ENCODE data around the gene NTRK3.

The NTRK3 gene

DNA sequence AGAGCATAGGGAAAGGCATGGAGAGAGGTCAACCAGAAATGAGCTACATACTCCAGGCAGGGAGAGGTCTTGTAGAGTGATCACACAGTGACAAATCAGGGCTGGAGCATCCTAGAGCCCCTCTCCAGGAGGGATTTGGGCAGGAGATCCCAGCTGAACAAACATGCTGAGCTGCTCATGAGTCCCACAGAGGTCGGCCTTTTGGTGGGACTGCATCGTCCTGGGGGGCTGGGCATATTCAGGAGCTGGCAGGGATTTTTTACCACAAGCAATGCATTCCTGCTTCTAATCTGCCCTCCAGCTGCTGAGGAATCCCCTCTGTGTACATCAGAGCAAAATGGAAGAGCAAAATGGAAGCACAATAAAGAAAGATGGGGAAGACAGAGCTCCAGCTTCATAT lies 94.9 kb downstream of the NTRK3 start:
- Histone ChIP-seq H3K4me3 (ENCODE audit: insufficient read depth, low read depth, low read length) (no peak overlapping the region), H3K36me3 (ENCODE audit: control insufficient read depth, insufficient read depth, low read length) (no peaks in the 10 kb centered on the region), H3K9me3 (ENCODE audit: control insufficient read depth, low read length) (no peaks in the 10 kb centered on the region), H3K4me1 (ENCODE audit: control insufficient read depth, insufficient read depth, low read length) (no peaks in the 10 kb centered on the region), H3K27me3 (ENCODE audit: control insufficient read depth, insufficient read depth, low read length, poor library complexity, severe bottlenecking) (no peaks in the 10 kb centered on the region), H3K27ac (ENCODE audit: insufficient read depth, low read depth, low read length, poor library complexity, severe bottlenecking) (no peak overlapping the region)
- WGBS, 2 experiments: 87 to 94% methylated on average over 2 of the region's 2 CpGs

DNA sequence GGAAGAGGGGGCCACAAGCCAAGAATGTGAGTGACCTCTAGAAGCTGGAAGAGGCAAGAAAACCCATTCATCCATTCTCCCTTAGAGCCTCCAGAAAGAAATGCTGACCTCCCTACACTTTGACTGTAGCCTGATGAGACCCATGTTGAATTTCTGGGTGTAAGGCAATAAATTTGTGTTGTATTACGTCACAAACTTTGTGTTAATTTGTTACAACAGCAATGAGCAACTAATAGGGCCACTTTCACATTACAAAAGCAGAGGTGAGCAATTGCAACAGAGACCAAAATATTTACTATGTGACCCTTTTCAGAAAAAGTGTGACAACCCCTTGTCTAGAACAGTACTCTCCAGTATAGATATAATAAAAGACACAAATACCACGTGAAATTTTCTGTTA lies 101.2 kb downstream of the NTRK3 start:
- no peaks in the 10 kb centered on the region for H3K9me3 ChIP-seq (ENCODE audit: control insufficient read depth, low read length)
- H3K4me1 ChIP-seq (ENCODE audit: control insufficient read depth, insufficient read depth, low read length): no peaks in the 10 kb centered on the region
- H3K27ac ChIP-seq (ENCODE audit: insufficient read depth, low read depth, low read length, poor library complexity, severe bottlenecking): no peak overlapping the region
- no peaks in the 10 kb centered on the region for H3K36me3 ChIP-seq (ENCODE audit: control insufficient read depth, insufficient read depth, low read length)
- 88 to 100% methylated on average over 1 of the region's 2 CpGs for WGBS, 2 experiments
- no peaks in the 10 kb centered on the region for H3K27me3 ChIP-seq (ENCODE audit: control insufficient read depth, insufficient read depth, low read length, poor library complexity, severe bottlenecking)
- H3K4me3 ChIP-seq (ENCODE audit: insufficient read depth, low read depth, low read length): no peak overlapping the region

DNA sequence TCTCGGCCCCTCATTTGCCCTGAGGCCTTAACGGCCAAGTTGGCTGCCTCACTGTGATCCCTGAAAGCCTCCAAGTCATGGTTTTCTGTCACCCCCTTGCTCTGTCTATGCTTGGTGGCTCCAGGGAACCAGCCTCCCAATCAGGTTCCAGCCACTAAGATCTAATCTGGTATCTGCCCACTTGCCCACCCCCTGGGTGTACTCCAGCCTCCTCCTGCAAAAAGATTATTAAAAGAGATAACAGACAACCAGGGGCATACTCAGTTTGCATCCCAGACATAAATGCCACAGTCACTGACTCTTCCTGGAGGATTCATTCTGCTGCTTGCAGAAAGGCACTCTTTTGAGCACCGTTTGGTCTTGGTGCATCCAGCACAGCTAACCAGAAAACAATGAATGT lies 103.9 kb downstream of the NTRK3 start:
- H3K9me3 ChIP-seq (ENCODE audit: control insufficient read depth, low read length): no peaks in the 10 kb centered on the region
- no peaks in the 10 kb centered on the region for H3K4me1 ChIP-seq (ENCODE audit: control insufficient read depth, insufficient read depth, low read length)
- no peak overlapping the region for H3K27ac ChIP-seq (ENCODE audit: insufficient read depth, low read depth, low read length, poor library complexity, severe bottlenecking)
- H3K4me3 ChIP-seq (ENCODE audit: insufficient read depth, low read depth, low read length): no peak overlapping the region
- H3K27me3 ChIP-seq (ENCODE audit: control insufficient read depth, insufficient read depth, low read length, poor library complexity, severe bottlenecking): no peaks in the 10 kb centered on the region
- no peaks in the 10 kb centered on the region for H3K36me3 ChIP-seq (ENCODE audit: control insufficient read depth, insufficient read depth, low read length)
- 78 to 85% methylated on average over 3 of the region's 3 CpGs for WGBS, 2 experiments

DNA sequence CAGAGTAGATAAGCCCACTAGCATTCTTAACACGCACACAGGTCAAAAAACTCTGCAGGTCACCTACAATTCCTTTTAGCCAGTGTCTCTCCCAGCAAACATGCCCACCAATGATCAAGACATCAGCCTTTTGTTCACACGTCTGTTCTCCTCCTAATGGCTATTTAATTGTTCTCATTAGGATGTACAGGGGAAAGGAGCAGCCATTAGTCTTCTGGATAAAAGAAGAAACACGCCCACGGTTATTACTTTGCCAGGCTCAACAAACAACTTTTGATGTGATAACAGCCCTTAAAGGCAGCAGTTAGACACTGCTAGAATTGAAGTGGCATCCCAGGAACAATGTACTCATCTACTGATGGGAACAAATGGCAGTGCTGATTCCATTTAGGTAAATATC lies 108.8 kb downstream of the NTRK3 start:
- no peaks in the 10 kb centered on the region for H3K4me1 ChIP-seq (ENCODE audit: control insufficient read depth, insufficient read depth, low read length)
- H3K27me3 ChIP-seq (ENCODE audit: control insufficient read depth, insufficient read depth, low read length, poor library complexity, severe bottlenecking): no peaks in the 10 kb centered on the region
- H3K4me3 ChIP-seq (ENCODE audit: insufficient read depth, low read depth, low read length): no peak overlapping the region
- H3K36me3 ChIP-seq (ENCODE audit: control insufficient read depth, insufficient read depth, low read length): no peaks in the 10 kb centered on the region
- no peak overlapping the region for H3K27ac ChIP-seq (ENCODE audit: insufficient read depth, low read depth, low read length, poor library complexity, severe bottlenecking)
- H3K9me3 ChIP-seq (ENCODE audit: control insufficient read depth, low read length): no peaks in the 10 kb centered on the region
- 85 to 90% methylated on average over 4 of the region's 4 CpGs for WGBS, 2 experiments

DNA sequence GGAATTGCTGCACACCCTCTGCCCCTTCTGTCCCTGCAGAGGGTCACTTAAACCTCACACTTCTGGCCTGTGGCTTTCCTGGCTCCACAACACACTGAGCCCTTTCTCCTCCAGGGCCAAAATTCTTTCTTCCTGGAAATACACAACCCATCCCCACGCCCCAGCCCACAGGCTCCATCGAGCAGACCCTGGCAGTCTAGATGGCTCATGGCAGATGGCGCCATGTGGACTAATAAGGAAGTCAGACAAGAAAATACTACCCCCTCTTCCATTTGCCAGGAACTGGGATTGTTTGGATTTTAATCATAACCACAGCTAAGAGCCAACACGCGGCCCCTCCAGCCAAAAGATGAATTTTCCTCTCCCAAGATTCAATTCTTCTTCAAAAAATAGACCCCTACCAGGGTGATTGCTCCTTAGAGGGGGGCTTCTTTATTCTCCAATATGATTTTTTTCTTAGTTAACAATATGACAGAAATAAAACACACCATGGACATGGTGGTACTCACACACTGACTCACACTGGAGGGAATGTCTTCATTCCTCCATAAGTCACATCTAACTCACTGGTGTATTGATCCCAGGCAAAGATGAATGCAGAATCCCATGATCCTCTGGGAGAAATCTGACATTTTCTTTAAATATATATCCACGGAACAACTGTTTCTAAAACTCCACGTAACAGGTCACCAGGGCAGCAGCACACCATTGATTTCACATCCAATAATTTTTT lies 111.5 kb downstream of the NTRK3 start:
- WGBS, 2 experiments: 89 to 92% methylated on average over 7 of the region's 7 CpGs

DNA sequence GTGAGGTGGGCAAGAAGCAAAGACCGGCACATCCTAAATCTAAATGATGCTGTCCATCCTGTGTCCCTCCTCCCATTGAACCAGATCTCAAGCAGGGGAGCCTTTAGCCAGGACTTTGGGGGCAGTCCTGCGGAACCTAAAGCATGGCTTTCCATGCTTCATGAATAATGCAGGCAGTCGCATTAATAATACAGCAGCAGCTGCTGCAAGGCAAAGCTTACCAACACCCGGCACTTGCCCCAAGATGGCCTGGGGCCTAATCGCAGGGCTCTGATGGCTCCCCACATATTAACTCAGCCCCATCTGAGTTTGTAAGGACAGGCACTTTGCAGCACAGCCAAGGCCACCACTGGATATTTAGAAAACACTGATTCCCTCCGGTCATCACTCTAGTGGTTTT lies 114.4 kb downstream of the NTRK3 start:
- Histone ChIP-seq H3K4me1 (ENCODE audit: control insufficient read depth, insufficient read depth, low read length) (no peaks in the 10 kb centered on the region), H3K36me3 (ENCODE audit: control insufficient read depth, insufficient read depth, low read length) (no peaks in the 10 kb centered on the region), H3K27ac (ENCODE audit: insufficient read depth, low read depth, low read length, poor library complexity, severe bottlenecking) (no peak overlapping the region), H3K27me3 (ENCODE audit: control insufficient read depth, insufficient read depth, low read length, poor library complexity, severe bottlenecking) (no peaks in the 10 kb centered on the region), H3K4me3 (ENCODE audit: insufficient read depth, low read depth, low read length) (no peak overlapping the region), H3K9me3 (ENCODE audit: control insufficient read depth, low read length) (no peaks in the 10 kb centered on the region)
- WGBS, 2 experiments: 85 to 93% methylated on average over 6 of the region's 6 CpGs

More for the DNA sequence above, 111.5 kb downstream of the NTRK3 start:
- no peaks in the 10 kb centered on the region for H3K27me3 ChIP-seq (ENCODE audit: control insufficient read depth, insufficient read depth, low read length, poor library complexity, severe bottlenecking)
- H3K27ac ChIP-seq (ENCODE audit: insufficient read depth, low read depth, low read length, poor library complexity, severe bottlenecking): no peak overlapping the region
- no peak overlapping the region for H3K4me3 ChIP-seq (ENCODE audit: insufficient read depth, low read depth, low read length)
- H3K36me3 ChIP-seq (ENCODE audit: control insufficient read depth, insufficient read depth, low read length): no peaks in the 10 kb centered on the region
- no peaks in the 10 kb centered on the region for H3K4me1 ChIP-seq (ENCODE audit: control insufficient read depth, insufficient read depth, low read length)
- H3K9me3 ChIP-seq (ENCODE audit: control insufficient read depth, low read length): no peaks in the 10 kb centered on the region

DNA sequence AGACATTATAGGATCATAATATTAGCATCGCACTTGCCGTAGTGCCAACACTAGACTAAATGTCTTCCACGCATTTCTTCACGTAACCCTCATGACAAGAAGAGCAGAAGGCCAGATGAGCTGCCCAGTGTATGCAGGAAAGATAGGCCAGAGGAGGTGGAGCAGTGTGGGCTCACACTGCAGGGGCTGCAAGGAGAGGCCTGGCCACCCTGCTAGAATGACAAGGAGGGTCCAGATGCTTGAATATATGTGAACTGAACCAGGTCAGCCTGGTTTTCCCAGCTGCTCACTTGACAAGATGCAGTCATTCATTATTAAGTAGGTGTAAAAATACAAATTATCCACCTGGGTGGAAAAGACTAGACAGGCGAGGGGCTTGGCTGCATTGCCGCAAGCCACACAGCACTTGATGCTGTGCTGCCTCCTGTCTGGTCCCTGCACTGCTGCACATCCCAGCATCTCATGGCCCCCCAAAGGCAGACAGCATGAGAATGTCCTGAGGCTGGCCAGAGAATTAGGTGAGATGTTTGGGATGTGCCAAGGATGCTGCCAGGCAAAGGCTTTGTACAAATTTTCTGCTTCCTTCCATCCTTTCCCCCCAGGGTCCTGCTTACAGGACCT lies 115.2 kb downstream of the NTRK3 start:
- Histone ChIP-seq H3K27ac (ENCODE audit: insufficient read depth, low read depth, low read length, poor library complexity, severe bottlenecking) (no peak overlapping the region), H3K4me1 (ENCODE audit: control insufficient read depth, insufficient read depth, low read length) (no peaks in the 10 kb centered on the region), H3K36me3 (ENCODE audit: control insufficient read depth, insufficient read depth, low read length) (no peaks in the 10 kb centered on the region), H3K4me3 (ENCODE audit: insufficient read depth, low read depth, low read length) (no peak overlapping the region), H3K27me3 (ENCODE audit: control insufficient read depth, insufficient read depth, low read length, poor library complexity, severe bottlenecking) (no peaks in the 10 kb centered on the region), H3K9me3 (ENCODE audit: control insufficient read depth, low read length) (no peaks in the 10 kb centered on the region)
- WGBS, 2 experiments: 92 to 96% methylated on average over 6 of the region's 6 CpGs

DNA sequence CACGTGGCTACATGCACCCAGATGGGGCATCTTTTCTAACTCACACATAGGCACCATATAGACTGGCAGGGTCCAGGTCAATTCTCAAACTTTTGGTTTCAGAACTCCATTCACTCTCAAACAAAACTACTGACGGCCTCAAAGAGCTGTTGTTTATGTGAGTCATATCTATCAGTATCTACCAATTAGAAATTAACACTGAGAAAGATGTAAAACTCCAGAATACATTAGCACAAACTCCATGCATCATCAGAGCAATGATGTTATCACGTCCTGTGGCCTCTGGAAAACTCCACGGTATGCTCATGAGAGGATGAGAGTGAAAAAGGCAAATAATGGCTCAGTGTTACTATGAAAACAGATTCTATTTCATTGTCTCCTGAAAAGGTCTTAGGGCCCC lies 116.1 kb downstream of the NTRK3 start:
- no peaks in the 10 kb centered on the region for H3K4me1 ChIP-seq (ENCODE audit: control insufficient read depth, insufficient read depth, low read length)
- H3K27me3 ChIP-seq (ENCODE audit: control insufficient read depth, insufficient read depth, low read length, poor library complexity, severe bottlenecking): no peaks in the 10 kb centered on the region
- no peak overlapping the region for H3K4me3 ChIP-seq (ENCODE audit: insufficient read depth, low read depth, low read length)
- WGBS, 2 experiments: 91% methylated on average over 3 to 4 of the region's 4 CpGs
- no peaks in the 10 kb centered on the region for H3K36me3 ChIP-seq (ENCODE audit: control insufficient read depth, insufficient read depth, low read length)
- H3K27ac ChIP-seq (ENCODE audit: insufficient read depth, low read depth, low read length, poor library complexity, severe bottlenecking): no peak overlapping the region
- H3K9me3 ChIP-seq (ENCODE audit: control insufficient read depth, low read length): no peaks in the 10 kb centered on the region

DNA sequence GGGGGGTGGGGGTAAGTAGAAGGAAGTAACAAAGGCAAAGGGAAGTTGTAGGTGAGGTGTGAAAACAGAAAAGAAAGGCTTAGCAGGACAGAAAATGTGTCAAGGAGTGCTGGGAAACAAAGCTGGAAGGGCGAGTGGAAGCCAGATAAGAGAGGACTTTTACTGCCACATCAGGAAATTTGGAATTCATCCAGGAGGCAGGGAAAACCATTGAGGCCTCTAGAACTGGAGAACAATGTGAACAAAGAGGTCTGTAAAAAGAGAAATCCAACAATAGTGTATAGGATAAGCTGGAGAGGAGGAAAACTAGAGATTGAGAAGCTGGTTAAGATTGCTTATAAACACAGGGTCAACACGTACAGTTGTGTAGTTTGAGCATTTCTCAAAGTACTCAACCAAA lies 116.6 kb downstream of the NTRK3 start:
- WGBS, 2 experiments: 91 to 94% methylated on average over 2 of the region's 2 CpGs
- no peaks in the 10 kb centered on the region for H3K9me3 ChIP-seq (ENCODE audit: control insufficient read depth, low read length)
- no peaks in the 10 kb centered on the region for H3K27me3 ChIP-seq (ENCODE audit: control insufficient read depth, insufficient read depth, low read length, poor library complexity, severe bottlenecking)
- no peak overlapping the region for H3K4me3 ChIP-seq (ENCODE audit: insufficient read depth, low read depth, low read length)
- H3K4me1 ChIP-seq (ENCODE audit: control insufficient read depth, insufficient read depth, low read length): no peaks in the 10 kb centered on the region
- H3K36me3 ChIP-seq (ENCODE audit: control insufficient read depth, insufficient read depth, low read length): no peaks in the 10 kb centered on the region
- no peak overlapping the region for H3K27ac ChIP-seq (ENCODE audit: insufficient read depth, low read depth, low read length, poor library complexity, severe bottlenecking)

DNA sequence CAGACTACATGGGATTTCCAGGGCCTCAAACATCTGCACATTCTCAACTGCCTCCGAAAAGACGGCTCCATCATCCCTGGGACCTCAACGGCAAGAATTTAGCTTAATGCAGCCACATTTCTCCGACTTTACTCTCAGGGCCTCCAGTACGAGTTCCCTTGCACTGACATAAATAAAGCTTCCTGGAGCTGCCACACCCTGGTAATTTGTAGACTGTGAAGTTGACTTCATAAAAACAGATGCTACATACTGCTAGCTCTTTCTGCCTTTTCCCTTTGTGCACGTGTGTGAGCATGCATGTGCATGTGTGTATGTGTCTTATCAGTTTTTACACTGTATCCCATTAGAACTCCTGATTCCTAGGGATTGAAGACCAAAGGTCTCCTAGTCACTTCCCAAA lies 122.7 kb downstream of the NTRK3 start:
- no peaks in the 10 kb centered on the region for H3K4me1 ChIP-seq (ENCODE audit: control insufficient read depth, insufficient read depth, low read length)
- no peaks in the 10 kb centered on the region for H3K27me3 ChIP-seq (ENCODE audit: control insufficient read depth, insufficient read depth, low read length, poor library complexity, severe bottlenecking)
- H3K9me3 ChIP-seq (ENCODE audit: control insufficient read depth, low read length): no peaks in the 10 kb centered on the region
- no peaks in the 10 kb centered on the region for H3K36me3 ChIP-seq (ENCODE audit: control insufficient read depth, insufficient read depth, low read length)
- no peak overlapping the region for H3K4me3 ChIP-seq (ENCODE audit: insufficient read depth, low read depth, low read length)
- 93 to 95% methylated on average over 6 of the region's 6 CpGs for WGBS, 2 experiments
- H3K27ac ChIP-seq (ENCODE audit: insufficient read depth, low read depth, low read length, poor library complexity, severe bottlenecking): no peak overlapping the region
